Gastrocnemius medialis (tissue), 4 donors: ENCODE measurements around the gene SPATS2L.

Experiments
- POLR2A ChIP-seq, 2 donors: fragments of 450-650 bp; IDR thresholded peaks; one replicate each; pipeline ENCODE4 v1.6.1; 2017; ENCODE audit warnings: antibody characterized with exemption in 2 of 2, mild to moderate bottlenecking in 2 of 2, moderate library complexity in 2 of 2
- TF ChIP-seq, protein P1 (sequence below), 5 experiments: fragments of 450-650 bp in 3 of 5; fragments of 200-600 bp in 2 of 5; sonication (generic) in 2 of 5; IDR thresholded peaks in 4 of 5; conservative IDR thresholded peaks in 1 of 5; 1 replicate in 4 of 5; 2 replicates in 1 of 5; pipeline ENCODE4 v1.5.1; 2016 to 2019; ENCODE audit warnings: antibody characterized with exemption in 5 of 5, mild to moderate bottlenecking in 3 of 5, moderate library complexity in 3 of 5

GRCh38 chr2:200454927-200455801, 148.7 kb downstream of the SPATS2L start:
- TF ChIP-seq, protein P1, sequence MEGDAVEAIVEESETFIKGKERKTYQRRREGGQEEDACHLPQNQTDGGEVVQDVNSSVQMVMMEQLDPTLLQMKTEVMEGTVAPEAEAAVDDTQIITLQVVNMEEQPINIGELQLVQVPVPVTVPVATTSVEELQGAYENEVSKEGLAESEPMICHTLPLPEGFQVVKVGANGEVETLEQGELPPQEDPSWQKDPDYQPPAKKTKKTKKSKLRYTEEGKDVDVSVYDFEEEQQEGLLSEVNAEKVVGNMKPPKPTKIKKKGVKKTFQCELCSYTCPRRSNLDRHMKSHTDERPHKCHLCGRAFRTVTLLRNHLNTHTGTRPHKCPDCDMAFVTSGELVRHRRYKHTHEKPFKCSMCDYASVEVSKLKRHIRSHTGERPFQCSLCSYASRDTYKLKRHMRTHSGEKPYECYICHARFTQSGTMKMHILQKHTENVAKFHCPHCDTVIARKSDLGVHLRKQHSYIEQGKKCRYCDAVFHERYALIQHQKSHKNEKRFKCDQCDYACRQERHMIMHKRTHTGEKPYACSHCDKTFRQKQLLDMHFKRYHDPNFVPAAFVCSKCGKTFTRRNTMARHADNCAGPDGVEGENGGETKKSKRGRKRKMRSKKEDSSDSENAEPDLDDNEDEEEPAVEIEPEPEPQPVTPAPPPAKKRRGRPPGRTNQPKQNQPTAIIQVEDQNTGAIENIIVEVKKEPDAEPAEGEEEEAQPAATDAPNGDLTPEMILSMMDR (IDR thresholded peaks at IDR 0.05 in 4 of 5, conservative IDR thresholded peaks at IDR 0.05 in 1 of 5) = no peak
- TF ChIP-seq POLR2A (IDR thresholded peaks at IDR 0.05) = no peak
